DND-41 (cell line): Measurements from ENCODE around the gene PHF21B.
"Not testable (repeated sequence)": the region's sequence is repeated elsewhere in the genome, so short reads cannot be mapped to it uniquely, and the experiment has no call there.

Source experiments
- ATAC-seq: fragments of 200-7000 bp; cut with Tn5 transposase; 3 replicates; pipeline ENCODE4 v1.9.1; 2021; ENCODE audit warnings: low read depth; ENCODE audit not compliant: insufficient read depth
- DNase-seq: peaks from one replicate; pipeline ENCODE4 v3.0.0-alpha.2; 2020
- H2AFZ ChIP-seq: 2 replicates; pipeline ENCODE4 v1.6.0; 2012; ENCODE audit warnings: low read depth, low read length
- H3K27ac ChIP-seq: 2 replicates; pipeline ENCODE4 v1.5.1; 2012; ENCODE audit warnings: low read length, inconsistent platforms
- H3K27me3 ChIP-seq: fragments of 200-600 bp; sonication (generic); 2 replicates; pipeline ENCODE4 v1.6.0; 2012; ENCODE audit warnings: low read length, mild to moderate bottlenecking, inconsistent platforms; ENCODE audit not compliant: insufficient read depth, poor library complexity
- H3K36me3 ChIP-seq: 2 replicates; pipeline ENCODE4 v1.5.1; 2012; ENCODE audit warnings: low read length, inconsistent platforms; ENCODE audit not compliant: insufficient read depth
- H3K4me1 ChIP-seq: 2 replicates; pipeline ENCODE4 v1.5.1; 2012; ENCODE audit warnings: mild to moderate bottlenecking, low read length; ENCODE audit not compliant: insufficient read depth
- H3K4me2 ChIP-seq: 2 replicates; pipeline ENCODE4 v1.6.0; 2012; ENCODE audit warnings: mild to moderate bottlenecking, moderate library complexity, low read length, inconsistent platforms; ENCODE audit not compliant: insufficient read depth
- H3K4me3 ChIP-seq, 2 experiments: fragments of 200-600 bp in 1 of 2; shearing (Covaris generic) in 1 of 2; 2 replicates each; pipeline ENCODE4 v1.5.1; 2012 to 2016; ENCODE audit warnings: inconsistent platforms in 2 of 2, low read length in 2 of 2, mild to moderate bottlenecking in 2 of 2, low read depth in 1 of 2, moderate library complexity in 1 of 2
- H3K79me2 ChIP-seq: 2 replicates; pipeline ENCODE4 v1.6.0; 2012; ENCODE audit warnings: low read length, inconsistent platforms; ENCODE audit not compliant: insufficient read depth
- H3K9ac ChIP-seq: 2 replicates; pipeline ENCODE4 v1.6.0; 2012; ENCODE audit warnings: low read depth, mild to moderate bottlenecking, inconsistent platforms, low read length, moderate library complexity
- H3K9me3 ChIP-seq: 2 replicates; pipeline ENCODE4 v1.5.1; 2012; ENCODE audit warnings: low read length, moderate library complexity, mild to moderate bottlenecking, inconsistent platforms; ENCODE audit not compliant: insufficient read depth, severe bottlenecking
- H4K20me1 ChIP-seq: 2 replicates; pipeline ENCODE4 v1.6.0; 2012; ENCODE audit warnings: low read length; ENCODE audit not compliant: insufficient read depth
- CTCF ChIP-seq: IDR thresholded peaks from 2 replicates; pipeline ENCODE4 v1.5.1; 2012; ENCODE audit warnings: borderline replicate concordance, low read length, moderate library complexity, mild to moderate bottlenecking; ENCODE audit not compliant: poor library complexity, severe bottlenecking; ENCODE audit errors: extremely low read depth
- EZH2 ChIP-seq: IDR thresholded peaks from 3 replicates; pipeline ENCODE4 v1.6.1; 2012; ENCODE audit warnings: borderline replicate concordance, low read depth, mild to moderate bottlenecking, moderate library complexity, low read length, inconsistent platforms; ENCODE audit not compliant: severe bottlenecking

Gene PHF21B

GRCh38 chr22:44860311-44860710 lies 149.5 kb downstream of the PHF21B start:
- Histone ChIP-seq H3K9me3 (no peaks in the 10 kb centered on the region), H3K27me3 (no peaks in the 10 kb centered on the region), H2AFZ (no peak overlapping the region), H3K4me3 (no peak overlapping the region), H3K4me2 (no peak overlapping the region), H3K9ac (no peak overlapping the region), H3K36me3 (no peaks in the 10 kb centered on the region), H3K4me1 (no peaks in the 10 kb centered on the region), H3K27ac (no peak overlapping the region), H3K79me2 (no peaks in the 10 kb centered on the region), H4K20me1 (no peaks in the 10 kb centered on the region)
- no peak for ATAC-seq
- no peak for TF ChIP-seq EZH2
- no peak for TF ChIP-seq CTCF
- DNase-seq = no peak

GRCh38 chr22:44859641-44860040 lies 150.2 kb downstream of the PHF21B start:
- no peaks in the 10 kb centered on the region for H3K4me1 ChIP-seq
- ATAC-seq (no peak), DNase-seq (no peak)
- H3K9me3 ChIP-seq = no peaks in the 10 kb centered on the region
- H3K4me3 ChIP-seq = no peak overlapping the region
- no peak overlapping the region for H3K9ac ChIP-seq
- no peaks in the 10 kb centered on the region for H3K79me2 ChIP-seq
- H3K27me3 ChIP-seq = no peaks in the 10 kb centered on the region
- no peak overlapping the region for H3K4me2 ChIP-seq
- no peak overlapping the region for H3K27ac ChIP-seq
- TF ChIP-seq CTCF (no peak), EZH2 (no peak)
- no peak overlapping the region for H2AFZ ChIP-seq
- no peaks in the 10 kb centered on the region for H4K20me1 ChIP-seq
- no peaks in the 10 kb centered on the region for H3K36me3 ChIP-seq

GRCh38 chr22:44858819-44859218 lies 151.0 kb downstream of the PHF21B start:
- not testable (repeated sequence) for H3K9ac ChIP-seq, H3K27me3 ChIP-seq, ATAC-seq, H3K36me3 ChIP-seq, H3K4me3 ChIP-seq, H3K27ac ChIP-seq, H3K9me3 ChIP-seq, H3K79me2 ChIP-seq, H3K4me2 ChIP-seq, H4K20me1 ChIP-seq, H2AFZ ChIP-seq, H3K4me1 ChIP-seq, DNase-seq

GRCh38 chr22:44855855-44856254 lies 153.9 kb downstream of the PHF21B start:
- no peak for ATAC-seq
- Histone ChIP-seq H3K4me3 (no peak overlapping the region), H2AFZ (no peak overlapping the region), H3K27ac (no peak overlapping the region), H3K36me3 (no peaks in the 10 kb centered on the region), H3K27me3 (no peaks in the 10 kb centered on the region), H3K4me1 (no peaks in the 10 kb centered on the region), H3K9ac (no peak overlapping the region), H3K9me3 (no peaks in the 10 kb centered on the region), H3K4me2 (no peak overlapping the region), H4K20me1 (no peaks in the 10 kb centered on the region), H3K79me2 (no peaks in the 10 kb centered on the region)
- no peak for DNase-seq
- TF ChIP-seq CTCF (no peak), EZH2 (no peak)

GRCh38 chr22:44854641-44855040 lies 155.2 kb downstream of the PHF21B start:
- not testable (repeated sequence) for H3K4me1 ChIP-seq, H3K36me3 ChIP-seq, DNase-seq, H3K9ac ChIP-seq, H3K9me3 ChIP-seq, H3K27me3 ChIP-seq, H3K79me2 ChIP-seq, H3K4me3 ChIP-seq, H2AFZ ChIP-seq, ATAC-seq, H3K4me2 ChIP-seq, H3K27ac ChIP-seq, H4K20me1 ChIP-seq
